Skeletal muscle tissue (tissue), 4 donors: ENCODE data around the gene PLP1. TPM values are rescaled to one million over a fixed set of nuclear protein-coding genes. Genes with fewer than 3 reads are reported as not detected.

Source experiments
- H3K27ac ChIP-seq: one replicate; pipeline ENCODE4 v1.7.0; 2013; ENCODE audit warnings: mild to moderate bottlenecking, low read depth, low read length, inconsistent platforms
- H3K27me3 ChIP-seq, 3 donors: one replicate each; pipeline ENCODE4 v1.7.0; 2013; ENCODE audit warnings: low read length in 3 of 3; ENCODE audit not compliant: control insufficient read depth in 3 of 3, insufficient read depth in 3 of 3
- H3K36me3 ChIP-seq, 3 donors: one replicate each; pipeline ENCODE4 v1.7.0; 2013; ENCODE audit warnings: low read length in 3 of 3; ENCODE audit not compliant: control insufficient read depth in 3 of 3, insufficient read depth in 3 of 3
- H3K4me1 ChIP-seq, 3 donors: one replicate each; pipeline ENCODE4 v1.7.0; 2013; ENCODE audit warnings: low read length in 3 of 3, mild to moderate bottlenecking in 3 of 3; ENCODE audit not compliant: control insufficient read depth in 3 of 3, insufficient read depth in 3 of 3
- H3K4me3 ChIP-seq, 3 donors: one replicate each; pipeline ENCODE4 v1.7.0; 2013; ENCODE audit warnings: low read length in 3 of 3
- H3K9ac ChIP-seq, 3 donors: one replicate each; pipeline ENCODE4 v1.7.0; 2013; ENCODE audit warnings: low read length in 3 of 3, mild to moderate bottlenecking in 3 of 3, moderate library complexity in 2 of 3, low read depth in 1 of 3
- H3K9me3 ChIP-seq, 3 donors: one replicate each; pipeline ENCODE4 v1.7.0; 2013; ENCODE audit warnings: low read length in 3 of 3; ENCODE audit not compliant: control insufficient read depth in 3 of 3
- total RNA-seq: library from RNA; depleted of rRNA; stranded (reverse); fragments of >200 nt; gene quantifications from one replicate; pipeline ENCODE4 v1.2.3, GENCODE V29; 2014
- donor health status: Osteomylitis.

The PLP1 gene
- total RNA-seq, 1 donor from 2014 or later: 41.8 TPM

GRCh38 chrX:103780336-103781061, 3.9 kb downstream of the PLP1 start:
- H3K27me3 ChIP-seq: peaks cover 0 to 5% (median 0%) of the 10 kb centered on the region in 3 donors
- peaks cover 0 to 5% (median 0%) of the 10 kb centered on the region in 3 donors for H3K4me1 ChIP-seq
- no peaks in the 10 kb centered on the region for H3K9me3 ChIP-seq
- H3K9ac ChIP-seq: no peak overlapping the region
- no peak overlapping the region for H3K4me3 ChIP-seq
- H3K36me3 ChIP-seq: no peaks in the 10 kb centered on the region
- no peak overlapping the region for H3K27ac ChIP-seq

- H3K9me3 ChIP-seq: no peaks in the 10 kb centered on the region
- no peak overlapping the region for H3K4me3 ChIP-seq
- H3K36me3 ChIP-seq: no peaks in the 10 kb centered on the region
- H3K27me3 ChIP-seq: peaks cover 0 to 5% (median 0%) of the 10 kb centered on the region in 3 donors
- H3K4me1 ChIP-seq: peaks cover 0 to 5% (median 0%) of the 10 kb centered on the region in 3 donors
- no peak overlapping the region for H3K9ac ChIP-seq
- no peak overlapping the region for H3K27ac ChIP-seq
Measured at GRCh38 chrX:103781062-103781402, 4.4 kb downstream of the PLP1 start.

GRCh38 chrX:103781706-103782105, 5.1 kb downstream of the PLP1 start:
- Histone ChIP-seq H3K9me3 (no peaks in the 10 kb centered on the region), H3K4me3 (no peak overlapping the region), H3K4me1 (peaks cover 0 to 5% (median 0%) of the 10 kb centered on the region in 3 donors), H3K27me3 (peaks cover 0 to 5% (median 0%) of the 10 kb centered on the region in 3 donors), H3K9ac (no peak overlapping the region), H3K36me3 (no peaks in the 10 kb centered on the region), H3K27ac (no peak overlapping the region)

- peaks cover 0 to under 1% (median 0%) of the 10 kb centered on the region in 3 donors for H3K27me3 ChIP-seq
- H3K36me3 ChIP-seq: no peaks in the 10 kb centered on the region
- H3K4me1 ChIP-seq: peaks cover 0 to 5% (median 0%) of the 10 kb centered on the region in 3 donors
- no peak overlapping the region for H3K27ac ChIP-seq
- no peaks in the 10 kb centered on the region for H3K9me3 ChIP-seq
- H3K4me3 ChIP-seq: no peak overlapping the region
- H3K9ac ChIP-seq: no peak overlapping the region
Measured at GRCh38 chrX:103782640-103783039, 6.0 kb downstream of the PLP1 start.

GRCh38 chrX:103783196-103783595, 6.6 kb downstream of the PLP1 start:
- Histone ChIP-seq H3K27ac (peak overlapping the region; percentile 8), H3K9me3 (no peaks in the 10 kb centered on the region), H3K9ac (no peak overlapping the region), H3K27me3 (no peaks in the 10 kb centered on the region), H3K36me3 (no peaks in the 10 kb centered on the region), H3K4me1 (peaks cover 0 to 5% (median 0%) of the 10 kb centered on the region in 3 donors), H3K4me3 (no peak overlapping the region)

- H3K4me1 ChIP-seq: peaks cover 0 to 5% (median 0%) of the 10 kb centered on the region in 3 donors
- H3K9me3 ChIP-seq: no peaks in the 10 kb centered on the region
- no peaks in the 10 kb centered on the region for H3K36me3 ChIP-seq
- H3K27me3 ChIP-seq: no peaks in the 10 kb centered on the region
- no peak overlapping the region for H3K27ac ChIP-seq
- no peak overlapping the region for H3K4me3 ChIP-seq
- no peak overlapping the region for H3K9ac ChIP-seq
Measured at GRCh38 chrX:103783971-103784370, 7.3 kb downstream of the PLP1 start.

GRCh38 chrX:103789004-103789403, 12.4 kb downstream of the PLP1 start:
- H3K9ac ChIP-seq: no peak overlapping the region
- no peak overlapping the region for H3K27ac ChIP-seq
- no peaks in the 10 kb centered on the region for H3K36me3 ChIP-seq
- no peak overlapping the region for H3K4me3 ChIP-seq
- peaks cover 0 to 6% (median 0%) of the 10 kb centered on the region in 3 donors for H3K27me3 ChIP-seq
- H3K4me1 ChIP-seq: no peaks in the 10 kb centered on the region
- no peaks in the 10 kb centered on the region for H3K9me3 ChIP-seq

GRCh38 chrX:103791228-103791627, 14.6 kb downstream of the PLP1 start:
- H3K4me1 ChIP-seq: no peaks in the 10 kb centered on the region
- peaks cover 0 to 6% (median 0%) of the 10 kb centered on the region in 3 donors for H3K27me3 ChIP-seq
- no peak overlapping the region for H3K9ac ChIP-seq
- no peak overlapping the region for H3K27ac ChIP-seq
- no peaks in the 10 kb centered on the region for H3K36me3 ChIP-seq
- H3K9me3 ChIP-seq: no peaks in the 10 kb centered on the region
- no peak overlapping the region for H3K4me3 ChIP-seq

GRCh38 chrX:103791826-103792485, 15.3 kb downstream of the PLP1 start:
- no peaks in the 10 kb centered on the region for H3K36me3 ChIP-seq
- peaks cover 0 to 6% (median 0%) of the 10 kb centered on the region in 3 donors for H3K27me3 ChIP-seq
- no peaks in the 10 kb centered on the region for H3K4me1 ChIP-seq
- no peak overlapping the region for H3K27ac ChIP-seq
- H3K9ac ChIP-seq: no peak overlapping the region
- no peaks in the 10 kb centered on the region for H3K9me3 ChIP-seq
- no peak overlapping the region for H3K4me3 ChIP-seq

GRCh38 chrX:103792916-103793544, 16.4 kb downstream of the PLP1 start:
- Histone ChIP-seq H3K36me3 (no peaks in the 10 kb centered on the region), H3K9me3 (no peaks in the 10 kb centered on the region), H3K27me3 (peaks cover 0 to 6% (median 0%) of the 10 kb centered on the region in 3 donors), H3K9ac (no peak overlapping the region), H3K4me3 (no peak overlapping the region), H3K27ac (no peak overlapping the region), H3K4me1 (no peaks in the 10 kb centered on the region)
